ENCODE measurements around the gene SESN2.

SESN2 gene

GRCh38 chr1:28259252-28259933 lies at the start of gene SESN2:
SESN2 (plus strand) TSS chr1:28259518; CDS start chr1:28259848, 330 bp downstream.
- DNase-seq (ENCODE audit: low read depth): peak; percentile 99

GRCh38 chr1:28209700-28210099 lies 49.6 kb upstream of the SESN2 start:
- no peak for DNase-seq (ENCODE audit: low read depth)

GRCh38 chr1:28213315-28213714 lies 46.0 kb upstream of the SESN2 start:
- DNase-seq (ENCODE audit: low read depth): no peak

GRCh38 chr1:28229089-28229488 lies 30.2 kb upstream of the SESN2 start:
- DNase-seq (ENCODE audit: low read depth): no peak

GRCh38 chr1:28229996-28230395 lies 29.3 kb upstream of the SESN2 start:
- DNase-seq (ENCODE audit: low read depth): no peak

- DNase-seq (ENCODE audit: low read depth): peak; percentile 86
Observed at GRCh38 chr1:28232558-28233263, 26.6 kb upstream of the SESN2 start, which contains the start of gene DNAJC8. DNAJC8 (minus strand) TSS chr1:28233029; CDS start chr1:28232998, 31 bp downstream.

- no peak for DNase-seq (ENCODE audit: low read depth)
Observed at GRCh38 chr1:28233264-28233606, 26.1 kb upstream of the SESN2 start.

- DNase-seq (ENCODE audit: low read depth): peak; percentile 98
Observed at GRCh38 chr1:28235755-28236655, 23.3 kb upstream of the SESN2 start, which contains the start of gene ATP5IF1. ATP5IF1 (plus strand) TSS chr1:28236124; CDS start chr1:28236184, 60 bp downstream.

GRCh38 chr1:28236656-28237322 lies 22.5 kb upstream of the SESN2 start:
- DNase-seq (ENCODE audit: low read depth): no peak

- DNase-seq (ENCODE audit: low read depth): no peak
Observed at GRCh38 chr1:28239004-28239403, 20.3 kb upstream of the SESN2 start.

GRCh38 chr1:28240024-28240423 lies 19.3 kb upstream of the SESN2 start:
- DNase-seq (ENCODE audit: low read depth): no peak

GRCh38 chr1:28241638-28242241 lies 17.6 kb upstream of the SESN2 start:
- DNase-seq (ENCODE audit: low read depth): no peak

- DNase-seq (ENCODE audit: low read depth): no peak
Observed at GRCh38 chr1:28243685-28244311, 15.5 kb upstream of the SESN2 start.

GRCh38 chr1:28244549-28245251 lies 14.6 kb upstream of the SESN2 start:
- no peak for DNase-seq (ENCODE audit: low read depth)

GRCh38 chr1:28246427-28246832 lies 12.9 kb upstream of the SESN2 start:
- DNase-seq (ENCODE audit: low read depth): no peak

- no peak for DNase-seq (ENCODE audit: low read depth)
Observed at GRCh38 chr1:28247612-28248272, 11.6 kb upstream of the SESN2 start.

- peak; percentile 65 for DNase-seq (ENCODE audit: low read depth)
Observed at GRCh38 chr1:28248273-28249012, 10.9 kb upstream of the SESN2 start.

GRCh38 chr1:28249013-28249865 lies 10.1 kb upstream of the SESN2 start:
- no peak for DNase-seq (ENCODE audit: low read depth)

Data from stromal cell of bone marrow (primary cell).